Activated CD4-positive, alpha-beta T cell treated with anti-CD3 and anti-CD28 coated beads, Interleukin-2, amount 50 U/mL, for 16 hours (primary cell): ENCODE results near the gene ASTN2.
"Not testable (repeated sequence)": the region's sequence is repeated elsewhere in the genome, so short reads cannot be mapped to it uniquely, and the experiment has no call there.

ENCODE experiments used
- DNase-seq: peaks from one replicate; pipeline ENCODE4 v3.0.0-alpha.2; 2020

Gene ASTN2

GRCh38 chr9:116464987-116465571, 949.8 kb downstream of the ASTN2 start:
- DNase-seq, result no peak

GRCh38 chr9:116464423-116464822, 950.4 kb downstream of the ASTN2 start:
- no peak for DNase-seq

GRCh38 chr9:116461632-116462031, 953.2 kb downstream of the ASTN2 start:
- no peak for DNase-seq

GRCh38 chr9:116460026-116460425, 954.8 kb downstream of the ASTN2 start:
- DNase-seq, result no peak

GRCh38 chr9:116459576-116459975, 955.3 kb downstream of the ASTN2 start:
- no peak for DNase-seq

GRCh38 chr9:116456490-116457088, 958.3 kb downstream of the ASTN2 start:
- no peak for DNase-seq

- not testable (repeated sequence) for DNase-seq
These were observed 960.3 kb downstream of the ASTN2 start for GRCh38 chr9:116454539-116454938.

GRCh38 chr9:116453785-116454184, 961.1 kb downstream of the ASTN2 start:
- DNase-seq, result no peak

- DNase-seq, result no peak
These were observed 962.2 kb downstream of the ASTN2 start for GRCh38 chr9:116452634-116453033.

GRCh38 chr9:116452227-116452626, 962.6 kb downstream of the ASTN2 start:
- DNase-seq, result no peak

GRCh38 chr9:116451500-116452115, 963.2 kb downstream of the ASTN2 start:
- no peak for DNase-seq

- no peak for DNase-seq
These were observed 964.3 kb downstream of the ASTN2 start for GRCh38 chr9:116450378-116451139.

- no peak for DNase-seq
These were observed 964.9 kb downstream of the ASTN2 start for GRCh38 chr9:116449949-116450348.

- DNase-seq, result no peak
These were observed 966.4 kb downstream of the ASTN2 start for GRCh38 chr9:116448431-116448830.

- no peak for DNase-seq
These were observed 966.9 kb downstream of the ASTN2 start for GRCh38 chr9:116447934-116448333.

GRCh38 chr9:116442528-116442927, 972.3 kb downstream of the ASTN2 start:
- DNase-seq, result no peak

GRCh38 chr9:116437411-116438370, 977.2 kb downstream of the ASTN2 start:
- no peak for DNase-seq

- no peak for DNase-seq
These were observed 978.7 kb downstream of the ASTN2 start for GRCh38 chr9:116436121-116436520.

GRCh38 chr9:116435706-116436105, 979.2 kb downstream of the ASTN2 start:
- no peak for DNase-seq

GRCh38 chr9:116434314-116434713, 980.5 kb downstream of the ASTN2 start:
- DNase-seq, result no peak

GRCh38 chr9:116432051-116432450, 982.8 kb downstream of the ASTN2 start:
- no peak for DNase-seq

GRCh38 chr9:116430849-116431248, 984.0 kb downstream of the ASTN2 start:
- no peak for DNase-seq

GRCh38 chr9:116425244-116425643, 989.6 kb downstream of the ASTN2 start:
- no peak for DNase-seq
